Stimulated activated CD4-positive, alpha-beta T cell treated with anti-CD3 and anti-CD28 coated beads, Interleukin-15, amount 100 ng/mL, for 24 hours (primary cell): ENCODE measurements around the gene INHBA.

Experiments
- DNase-seq: peaks from one replicate; pipeline ENCODE4 v3.0.0-alpha.2; 2020

Gene INHBA

DNA sequence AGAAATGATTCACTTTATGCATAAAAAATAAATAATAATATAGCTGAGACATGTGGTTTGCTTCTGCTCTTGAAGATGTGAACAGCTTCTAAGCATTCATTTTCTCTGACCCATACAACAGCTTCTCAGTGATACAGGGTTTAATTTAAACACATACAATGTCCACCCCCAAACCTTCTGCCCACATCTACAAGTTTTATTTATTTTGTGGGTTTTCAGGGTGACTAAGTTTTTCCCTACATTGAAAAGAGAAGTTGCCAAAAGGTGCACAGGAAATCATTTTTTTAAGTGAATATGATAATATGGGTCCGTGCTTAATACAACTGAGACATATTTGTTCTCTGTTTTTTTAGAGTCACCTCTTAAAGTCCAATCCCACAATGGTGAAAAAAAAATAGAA, 17.2 kb downstream of the INHBA start:
- DNase-seq: no peak

DNA sequence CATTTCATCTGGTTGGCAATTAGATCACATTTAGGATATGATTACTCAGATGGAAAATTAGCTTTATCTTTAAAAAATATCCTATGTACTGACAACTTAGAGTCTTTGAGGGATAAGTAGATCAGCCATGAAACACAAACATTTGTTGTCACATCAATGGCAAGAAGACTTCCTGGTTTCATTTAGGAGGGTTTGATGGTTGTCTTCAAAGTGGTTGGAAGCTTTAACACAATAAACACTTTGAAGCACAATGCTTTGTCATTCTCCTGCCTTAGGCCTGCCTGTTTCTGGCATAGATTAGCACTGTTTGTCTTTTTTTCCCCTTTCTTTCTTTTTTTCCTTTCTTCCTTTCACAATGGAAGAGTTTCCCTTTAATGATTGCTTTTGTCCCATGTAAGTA, 20.5 kb downstream of the INHBA start:
- DNase-seq: no peak

DNA sequence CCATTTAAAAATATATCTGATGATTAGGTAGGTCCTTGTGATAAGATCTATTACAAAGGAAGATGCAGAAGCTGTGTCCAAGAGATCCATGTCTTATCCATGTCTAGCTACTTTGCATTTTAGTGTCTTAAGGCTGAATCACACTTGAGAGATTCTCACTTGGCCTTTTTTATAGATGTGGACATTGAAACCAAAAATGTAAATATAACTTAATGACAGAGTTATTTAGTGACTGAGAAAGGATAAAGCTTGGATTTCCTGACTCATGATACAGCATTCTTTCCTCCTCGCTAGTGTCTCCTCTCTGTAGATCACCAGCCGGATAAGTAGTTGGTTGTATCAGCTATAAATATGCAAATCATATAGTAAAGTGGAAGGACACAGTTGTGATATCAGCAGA, 23.3 kb downstream of the INHBA start:
- no peak for DNase-seq

DNA sequence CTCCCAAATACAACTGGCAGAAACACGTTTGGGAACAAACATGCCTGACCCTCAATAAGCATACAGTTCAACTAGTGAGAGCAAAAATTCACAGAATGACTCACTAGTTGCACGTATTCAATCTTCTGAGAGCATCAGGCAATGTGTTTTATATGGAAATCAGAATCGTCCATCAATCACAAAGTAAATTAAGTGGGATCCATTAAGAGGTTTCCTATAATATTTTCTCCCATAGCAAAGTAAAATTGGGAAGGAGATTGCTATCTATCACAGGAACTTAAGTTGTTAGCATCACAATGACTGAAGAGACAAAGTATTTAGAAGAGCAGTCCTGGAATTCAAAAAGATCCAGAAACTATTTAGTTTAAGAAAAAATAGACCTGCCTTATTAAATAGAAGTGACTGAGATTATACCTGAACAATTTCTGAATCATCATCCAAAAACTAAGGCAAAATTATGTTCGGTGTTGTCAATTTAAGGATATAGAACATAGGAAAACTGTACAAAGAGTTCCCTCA, 28.3 kb downstream of the INHBA start:
- no peak for DNase-seq

DNA sequence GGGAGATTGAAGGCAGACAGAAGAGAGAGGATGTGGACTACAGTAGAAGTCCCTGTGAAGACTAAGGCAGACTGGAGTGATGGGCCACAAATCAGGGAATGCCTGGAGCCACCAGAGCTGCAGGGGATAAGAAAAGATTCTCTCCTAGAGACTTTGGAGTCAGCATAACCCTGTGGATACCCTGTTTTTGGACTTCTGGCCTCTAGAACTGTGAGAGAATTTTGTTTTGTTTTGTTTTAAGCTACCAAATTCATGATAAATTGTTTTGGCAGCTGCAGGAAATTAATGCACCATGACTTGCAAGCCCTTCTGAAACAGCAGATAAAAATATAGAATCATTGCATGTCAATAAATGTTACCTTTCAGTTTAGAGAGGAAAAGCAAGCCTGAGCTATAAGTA, 41.3 kb downstream of the INHBA start:
- no peak for DNase-seq

DNA sequence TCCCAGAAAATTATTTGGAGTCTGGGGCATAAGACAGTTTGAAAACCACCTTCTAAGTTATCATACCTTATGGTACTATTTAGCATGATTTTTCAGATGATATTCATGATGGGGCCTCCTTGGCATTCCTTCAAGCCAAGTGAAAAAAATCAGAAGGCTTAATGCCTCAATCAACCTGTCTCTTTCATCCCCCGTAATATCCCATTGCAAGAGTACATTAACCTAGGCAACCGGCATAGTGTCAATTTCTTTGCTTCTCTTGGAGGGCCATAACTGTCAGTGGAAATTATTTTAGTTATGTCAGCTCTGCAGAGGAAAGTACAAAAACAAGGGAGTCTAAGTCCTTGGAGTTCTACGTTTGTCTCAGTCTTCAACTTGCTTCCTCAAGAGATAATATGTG, 43.4 kb downstream of the INHBA start:
- no peak for DNase-seq

DNA sequence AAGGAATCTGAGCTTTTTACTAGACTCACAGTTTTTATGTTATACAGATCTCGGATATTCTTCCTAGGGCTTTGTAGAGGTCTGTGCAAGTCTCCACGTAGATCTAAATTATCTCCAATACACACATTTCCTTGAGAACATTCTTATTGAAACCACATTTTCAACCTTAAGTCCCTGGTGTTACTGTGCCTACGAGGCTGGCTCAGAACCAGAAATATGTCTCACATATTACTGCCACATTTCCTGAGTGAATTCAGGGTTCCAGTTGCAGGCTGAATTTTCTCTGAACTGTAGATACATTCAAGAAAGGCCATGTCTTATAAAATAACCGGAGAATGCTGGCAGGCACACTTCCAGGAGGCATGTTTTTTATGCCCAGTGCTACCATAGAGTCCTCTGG, 46.5 kb downstream of the INHBA start:
- no peak for DNase-seq

DNA sequence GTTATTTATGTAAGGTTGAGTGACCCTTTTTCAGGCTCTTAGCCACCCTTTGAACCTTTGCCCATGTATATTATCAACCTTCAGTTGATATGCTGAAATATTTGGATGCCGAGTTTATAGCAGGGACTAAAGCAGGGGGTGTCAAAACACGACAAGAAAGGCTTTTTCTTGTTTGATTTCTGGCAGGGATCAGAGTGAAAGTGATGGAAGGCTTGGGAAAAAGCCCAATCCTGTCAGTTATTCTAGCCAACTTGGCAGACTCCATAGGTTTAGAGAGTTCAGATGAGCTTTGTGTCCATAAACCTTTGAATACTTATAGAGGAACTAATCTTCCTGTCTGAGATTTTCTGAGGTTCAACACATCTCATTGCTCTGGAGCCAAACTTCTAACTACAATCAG, 47.5 kb downstream of the INHBA start:
- DNase-seq: no peak

DNA sequence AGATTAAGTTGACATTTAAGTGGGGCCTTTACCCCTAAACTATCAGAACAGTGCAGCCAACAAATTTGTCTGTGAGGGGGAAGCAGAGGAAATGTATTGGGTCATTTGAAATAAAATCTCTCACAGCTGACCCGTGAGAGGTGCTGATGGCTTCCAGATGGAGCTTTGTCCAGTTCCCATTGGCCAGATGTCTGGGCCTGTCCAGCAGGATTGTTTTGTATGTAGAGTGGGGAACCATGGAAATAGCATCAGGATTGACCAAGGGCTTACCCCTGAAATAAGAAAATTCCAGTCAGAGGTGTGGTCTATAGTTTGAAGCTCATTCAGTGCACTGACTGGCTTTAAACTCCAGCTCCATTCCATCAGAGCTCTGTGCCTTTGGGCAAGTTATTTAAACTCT, 50.6 kb downstream of the INHBA start:
- DNase-seq: no peak

DNA sequence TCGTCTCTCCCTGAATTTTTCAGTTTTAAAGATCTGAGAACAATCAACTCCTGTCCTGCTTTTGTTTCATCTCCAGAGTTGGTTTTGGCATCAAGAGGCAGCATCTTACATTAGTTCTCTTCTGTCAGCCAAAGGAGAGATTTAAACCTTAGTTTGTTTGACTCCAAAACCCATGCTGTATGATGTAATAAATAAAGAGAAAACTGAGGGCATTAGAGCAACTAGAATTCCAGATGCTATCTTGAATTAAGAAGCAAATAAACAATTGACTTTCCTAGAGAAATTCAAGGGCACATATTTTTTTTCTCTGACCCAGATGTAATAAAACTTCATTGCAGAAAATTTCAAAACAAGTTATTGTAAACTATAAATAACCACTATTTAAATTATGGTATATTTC, 54.4 kb downstream of the INHBA start:
- no peak for DNase-seq

DNA sequence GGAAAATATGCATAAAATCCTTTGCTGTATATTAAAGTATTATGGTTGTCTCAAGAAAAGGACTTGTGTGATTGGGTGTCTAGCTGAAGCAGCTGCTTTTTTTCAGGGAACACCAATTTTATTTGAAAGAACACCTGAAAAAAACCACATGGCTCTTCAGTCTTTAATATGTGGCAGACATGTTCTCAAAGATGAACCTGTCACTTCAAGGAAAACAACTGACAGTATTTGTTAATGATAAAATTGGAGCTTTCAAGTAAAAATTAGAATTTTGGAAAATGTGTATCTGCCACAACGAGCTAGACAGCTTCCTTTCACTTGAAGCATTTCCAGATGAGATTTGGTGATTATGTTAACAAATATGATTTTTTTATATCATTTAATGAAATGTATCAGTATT, 59.3 kb downstream of the INHBA start:
- DNase-seq: no peak

DNA sequence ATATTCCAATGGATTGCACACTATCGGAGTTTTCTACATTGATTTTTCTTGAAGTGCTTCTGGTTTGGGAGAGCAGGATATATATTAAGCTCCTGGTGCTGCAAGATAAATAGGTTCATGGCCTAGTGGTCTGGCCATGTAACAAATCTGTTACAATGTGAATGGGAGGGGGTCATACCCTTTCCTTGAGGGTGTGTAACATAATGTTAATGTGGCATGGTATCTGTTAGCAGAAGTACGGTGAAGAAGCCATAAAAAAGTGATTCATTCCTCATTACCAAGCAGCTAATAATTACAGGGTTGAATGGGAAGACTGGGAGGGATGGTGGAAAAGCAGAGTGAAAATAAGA, 61.2 kb downstream of the INHBA start:
- no peak for DNase-seq

DNA sequence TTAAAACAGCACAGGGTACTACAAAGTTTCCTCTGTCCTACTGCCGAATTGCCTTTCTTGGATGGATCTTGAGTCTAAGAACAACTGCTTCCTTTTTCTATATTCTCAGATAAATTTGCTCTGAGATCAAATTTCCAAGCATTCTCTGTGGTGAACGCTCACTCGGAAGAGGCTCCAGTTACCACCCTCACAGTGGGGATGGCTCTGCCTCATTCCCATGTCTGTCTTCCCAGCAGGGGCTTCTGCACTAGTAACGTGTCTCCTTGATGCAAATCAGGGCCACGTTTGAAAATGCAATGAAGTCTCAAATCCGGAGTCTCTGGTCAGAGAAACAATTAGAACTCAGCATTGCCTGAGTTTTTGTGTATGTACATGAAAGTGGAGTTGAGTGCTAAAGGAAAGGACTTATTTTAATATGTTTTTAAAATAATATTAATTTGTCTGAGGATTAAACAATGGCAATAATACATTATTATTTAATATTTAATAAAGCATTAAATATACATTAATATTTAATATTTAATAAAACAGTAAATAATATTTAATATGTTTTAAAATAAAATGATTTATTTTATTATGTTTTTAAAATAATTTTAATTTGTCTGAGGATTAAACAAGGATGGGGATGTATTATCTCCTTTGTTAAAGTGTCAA, 61.8 kb downstream of the INHBA start:
- DNase-seq: no peak

DNA sequence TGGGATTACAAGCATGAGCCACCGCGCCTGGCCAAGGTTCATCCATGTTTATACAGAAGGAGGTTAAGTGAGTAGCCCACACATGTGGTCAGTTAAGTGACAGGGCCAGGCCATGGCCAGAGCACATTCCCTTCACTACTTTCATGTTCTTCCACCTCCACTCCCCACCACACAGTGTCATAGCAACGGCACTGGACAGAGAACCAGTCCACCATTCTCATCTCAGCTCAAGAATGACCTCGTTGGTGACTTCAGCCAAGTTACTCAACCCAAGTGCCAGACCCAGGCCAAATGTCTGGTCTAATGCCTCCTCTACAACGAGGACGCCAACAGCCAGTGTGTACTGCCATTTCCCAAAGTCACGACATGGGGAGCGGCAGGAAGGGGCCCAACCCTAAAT, 62.4 kb downstream of the INHBA start:
- no peak for DNase-seq

DNA sequence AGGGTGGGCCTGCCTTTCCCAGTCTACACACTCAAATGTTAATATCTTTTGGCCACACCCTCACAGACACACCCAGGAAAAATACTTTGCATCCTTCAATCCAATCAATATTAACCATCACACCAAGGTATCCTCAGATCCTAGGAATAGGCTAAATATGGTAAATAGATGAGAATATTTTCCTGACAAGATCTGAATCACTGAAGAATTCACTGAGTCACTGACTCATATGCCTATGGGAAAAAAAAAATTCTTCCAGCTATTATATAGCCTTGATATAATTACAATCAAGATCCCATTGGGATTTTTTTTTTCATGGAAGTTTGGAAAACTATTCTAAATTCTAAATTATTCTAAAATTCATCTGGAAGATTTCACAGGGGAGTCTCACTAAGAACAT, 65.8 kb downstream of the INHBA start:
- no peak for DNase-seq
